Measurements from ENCODE around the gene MANEAL. TPM values are rescaled to one million over a fixed set of nuclear protein-coding genes. Genes with fewer than 3 reads are reported as not detected.

MANEAL gene, protein sequence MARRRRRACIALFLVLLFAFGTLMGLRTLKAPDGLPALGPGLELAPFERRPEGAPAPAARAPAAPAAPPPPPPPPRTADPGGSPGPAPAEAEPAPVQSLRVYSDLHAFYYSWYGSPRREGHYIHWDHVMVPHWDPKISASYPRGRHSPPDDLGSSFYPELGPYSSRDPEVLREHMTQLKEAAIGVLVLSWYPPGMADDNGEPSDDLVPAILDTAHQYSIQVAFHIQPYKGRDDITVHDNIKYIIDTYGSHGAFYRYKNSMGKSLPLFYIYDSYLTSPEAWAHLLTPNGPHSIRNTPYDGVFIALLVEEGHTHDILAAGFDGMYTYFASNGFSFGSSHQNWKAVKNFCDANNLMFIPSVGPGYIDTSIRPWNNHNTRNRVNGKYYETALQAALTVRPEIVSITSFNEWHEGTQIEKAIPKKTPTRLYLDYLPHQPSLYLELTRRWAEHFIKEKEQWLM
- total RNA-seq, result 0.99 and 2.2 TPM in 2 replicates

DNA sequence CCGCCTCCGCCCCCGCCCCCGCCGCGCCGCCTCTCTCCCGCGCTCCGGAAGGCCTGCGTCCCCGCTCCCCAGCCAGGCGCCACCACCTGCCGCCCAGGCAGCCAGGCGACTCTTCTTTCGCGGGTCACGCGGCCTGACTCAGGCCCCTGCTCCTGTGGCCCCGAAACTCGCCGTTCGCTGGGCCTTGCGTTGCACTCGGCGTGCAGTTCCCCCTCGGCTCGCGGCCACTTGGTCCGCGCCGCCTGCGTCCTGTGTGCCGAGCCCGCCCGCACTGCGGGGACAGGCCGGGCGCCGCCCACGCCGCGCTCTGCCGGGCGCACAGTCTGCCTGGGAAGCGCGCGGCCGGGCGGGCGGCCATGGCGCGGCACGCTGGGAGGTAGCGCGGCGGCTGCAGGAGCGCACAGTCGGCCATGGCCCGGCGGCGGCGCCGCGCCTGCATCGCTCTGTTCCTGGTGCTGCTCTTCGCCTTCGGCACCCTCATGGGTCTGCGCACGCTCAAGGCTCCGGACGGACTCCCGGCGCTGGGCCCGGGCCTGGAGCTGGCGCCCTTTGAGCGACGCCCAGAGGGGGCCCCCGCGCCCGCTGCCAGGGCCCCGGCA, at the start of gene MANEAL:
Gene MANEAL (plus strand): TSS at position 75 of the 599 bp plus-strand sequence. CDS start 336 bp downstream, at position 411.

DNA sequence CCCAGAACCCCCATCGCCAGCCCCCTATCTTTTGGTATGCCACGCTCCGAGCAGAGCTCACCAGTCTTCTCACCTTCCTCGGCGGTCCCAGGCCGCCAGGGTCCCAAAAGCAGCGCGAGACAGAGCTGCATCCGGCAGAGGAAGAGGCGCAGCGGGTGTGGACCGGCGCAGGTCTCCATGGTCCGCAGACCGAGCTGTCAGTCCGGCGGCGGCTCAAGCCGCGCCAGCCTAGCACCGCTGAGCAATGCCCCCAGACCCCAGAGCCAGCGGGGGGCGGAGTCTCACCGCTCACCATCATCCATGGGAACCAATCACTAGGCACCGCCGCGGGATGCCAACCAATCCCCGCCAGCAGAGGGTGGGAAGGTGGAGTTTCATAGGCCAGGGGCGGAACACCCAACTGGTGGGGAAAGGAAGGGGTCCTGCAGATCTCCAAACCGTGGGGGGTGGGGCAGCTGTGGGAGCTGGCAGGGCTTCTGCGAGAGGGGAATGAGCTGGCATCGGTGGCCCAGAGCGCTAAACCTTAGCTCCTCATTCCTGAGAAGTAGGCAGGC, 28.7 kb upstream of the MANEAL start, which contains the start of gene EPHA10:
Gene EPHA10 (minus strand): TSS at position 233 of the 554 bp plus-strand sequence. CDS start 54 bp downstream, at position 179.

DNA sequence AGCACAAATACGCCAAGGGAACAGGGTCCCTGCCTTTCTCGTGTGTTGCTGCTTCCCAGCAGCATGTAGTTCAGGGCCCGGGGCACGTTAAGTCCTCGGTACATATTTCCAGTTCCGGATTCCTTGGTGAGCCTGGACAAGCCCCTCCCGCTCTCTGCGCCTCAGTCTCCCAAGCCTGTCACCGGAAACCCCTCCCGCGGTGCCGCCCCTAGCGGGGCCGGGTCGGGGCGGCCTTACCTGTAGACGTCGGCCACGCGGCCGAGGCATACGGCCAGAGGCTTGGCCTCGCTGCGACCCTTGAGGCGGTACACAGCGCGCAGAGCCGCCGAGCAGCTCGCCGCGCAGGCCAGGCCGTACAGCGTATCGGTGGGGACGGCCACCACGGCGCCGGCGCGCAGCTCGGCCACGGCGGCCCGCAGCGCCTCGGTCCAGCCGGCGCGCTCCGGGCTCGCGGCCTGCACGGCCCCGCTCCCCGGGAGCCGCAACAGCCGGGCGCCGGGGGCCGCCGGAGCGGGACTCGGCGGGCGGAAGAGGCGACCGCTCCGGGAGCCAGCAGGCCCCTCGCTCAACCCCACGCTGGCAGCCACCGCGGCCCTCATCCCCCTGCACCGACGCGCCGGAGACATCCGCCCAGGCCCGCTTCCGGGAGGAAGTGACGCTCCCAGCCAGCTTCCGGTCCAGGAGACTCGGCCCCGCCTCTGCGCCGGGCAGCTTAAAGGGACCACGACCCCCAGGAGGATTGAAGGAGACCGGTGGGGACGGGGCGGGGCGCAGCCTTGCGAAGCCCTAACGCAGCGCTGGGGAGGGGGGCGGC, 14.1 kb downstream of the MANEAL start, which contains the start of the genes C1orf122 and YRDC:
Gene C1orf122 (plus strand): TSS at position 236 of the 814 bp plus-strand sequence. CDS start 615 bp downstream, outside the sequence.
Gene YRDC (minus strand): TSS at position 654 of the 814 bp plus-strand sequence. CDS start 28 bp downstream, at position 626.

Other genes with a start within 250 kb of the MANEAL start
- gene SNIP1, start 239.6 kb upstream of the MANEAL start, total RNA-seq, result 13.2 and 14.8 TPM in 2 replicates
- 4.4 and 8.7 TPM in 2 replicates for gene DNALI1, start 236.9 kb upstream of the MANEAL start, total RNA-seq
- 79.1 and 111 TPM in 2 replicates for gene GNL2, start 197.9 kb upstream of the MANEAL start, total RNA-seq
- 0.06 TPM in 1 of 2 replicates, not detected in the other for gene RSPO1, start 159.0 kb upstream of the MANEAL start, total RNA-seq
- 4.5 and 6.1 TPM in 2 replicates for gene CDCA8, start 101.3 kb upstream of the MANEAL start, total RNA-seq
- gene EPHA10, start 28.7 kb upstream of the MANEAL start, total RNA-seq, result not detected in 2 replicates
- 23.1 and 26.7 TPM in 2 replicates for gene C1orf122, start 13.9 kb downstream of the MANEAL start, total RNA-seq
- gene YRDC, start 14.4 kb downstream of the MANEAL start, total RNA-seq, result 10.3 and 12.4 TPM in 2 replicates
- 2.5 and 3.4 TPM in 2 replicates for gene MTF1, start 65.7 kb downstream of the MANEAL start, total RNA-seq
- 27.4 and 30.4 TPM in 2 replicates for gene INPP5B, start 153.2 kb downstream of the MANEAL start, total RNA-seq
- gene SF3A3, start 196.2 kb downstream of the MANEAL start, total RNA-seq, result 105 and 109 TPM in 2 replicates
- 8.9 and 10.6 TPM in 2 replicates for gene FHL3, start 211.7 kb downstream of the MANEAL start, total RNA-seq
- 36.2 and 38.3 TPM in 2 replicates for gene UTP11, start 218.9 kb downstream of the MANEAL start, total RNA-seq

Data from aortic smooth muscle cell (primary cell).